SK-N-SH (cell line): ENCODE results near the gene TJAP1. TPM values are rescaled to one million over a fixed set of nuclear protein-coding genes. Genes with fewer than 3 reads are reported as not detected.

Source experiments
- CTCF ChIA-PET: fragments of 300-600, 350-600 bp; formaldehyde crosslinking; extraction: SDS; loops from one replicate; lab custom pipeline; 2021; lab: Yijun Ruan, JAX
- POLR2A ChIA-PET: fragments of 350-600 bp; sonication (Branson Sonifier 250); formaldehyde crosslinking; extraction: SDS; loops from one replicate; lab custom pipeline; 2020; ENCODE audit warnings: antibody characterized with exemption, inconsistent platforms; lab: Yijun Ruan, JAX
- DNase-seq: peaks from one replicate; pipeline ENCODE4 v3.0.0; 2012
- H2AFZ ChIP-seq: fragments of 200-600 bp; sonication (generic); 2 replicates; pipeline ENCODE4 v1.8.1; 2016; ENCODE audit warnings: antibody characterized with exemption, mild to moderate bottlenecking, low read depth
- H3F3A ChIP-seq: fragments of 200-600 bp; sonication (generic); replicated peaks from 2 replicates; pipeline ENCODE3; 2016; ENCODE audit warnings: antibody characterized with exemption, mild to moderate bottlenecking; ENCODE audit not compliant: insufficient read depth
- H3K27ac ChIP-seq, 2 experiments: fragments of 200-500 bp in 1 of 2; fragments of 200-600 bp in 1 of 2; sonication (Bioruptor generic) in 1 of 2; sonication (generic), shearing (Covaris generic) in 1 of 2; 2 replicates each; pipeline versions ENCODE4 v1.5.1 to v1.6.1; 2014 to 2016; ENCODE audit warnings: low read depth in 2 of 2, inconsistent platforms in 1 of 2, low read length in 1 of 2, mild to moderate bottlenecking in 1 of 2, mixed read lengths in 1 of 2
- H3K27me3 ChIP-seq: fragments of 200-600 bp; sonication (generic), shearing (Covaris generic); 2 replicates; pipeline ENCODE4 v1.6.1; 2016; ENCODE audit warnings: mixed run types; ENCODE audit not compliant: insufficient read depth
- H3K36me3 ChIP-seq, 2 experiments: fragments of 200-500 bp in 1 of 2; fragments of 200-600 bp in 1 of 2; sonication (Bioruptor generic) in 1 of 2; sonication (generic) in 1 of 2; replicated peaks in 1 of 2; 2 replicates each; pipeline versions ENCODE3 to v1.5.1; 2014 to 2016; ENCODE audit warnings: low read length in 1 of 2, mild to moderate bottlenecking in 1 of 2; ENCODE audit not compliant: insufficient read depth in 2 of 2, control insufficient read depth in 1 of 2
- H3K4me1 ChIP-seq, 2 experiments: fragments of 200-500 bp in 1 of 2; fragments of 200-600 bp in 1 of 2; sonication (Bioruptor generic) in 1 of 2; sonication (generic), shearing (Covaris generic) in 1 of 2; 2 replicates each; pipeline versions ENCODE4 v1.5.1 to v1.6.1; 2014 to 2016; ENCODE audit warnings: low read depth in 1 of 2, low read length in 1 of 2, mixed run types in 1 of 2; ENCODE audit not compliant: insufficient read depth in 2 of 2, control insufficient read depth in 1 of 2
- H3K4me2 ChIP-seq: fragments of 200-600 bp; sonication (generic), shearing (Covaris generic); 2 replicates; pipeline ENCODE4 v1.6.1; 2017; ENCODE audit warnings: mixed run types
- H3K4me3 ChIP-seq, 2 experiments: fragments of 200-500 bp in 1 of 2; fragments of 200-600 bp in 1 of 2; sonication (Bioruptor generic) in 1 of 2; sonication (generic), shearing (Covaris generic) in 1 of 2; 2 replicates each; pipeline versions ENCODE4 v1.5.1 to v1.8.1; 2014 to 2016; ENCODE audit warnings: low read depth in 2 of 2, inconsistent platforms in 1 of 2, low read length in 1 of 2, mild to moderate bottlenecking in 1 of 2, mixed read lengths in 1 of 2, moderate library complexity in 1 of 2
- H3K79me2 ChIP-seq: fragments of 200-600 bp; sonication (generic); 2 replicates; pipeline ENCODE4 v1.8.1; 2017; ENCODE audit warnings: mild to moderate bottlenecking; ENCODE audit not compliant: insufficient read depth
- H3K9ac ChIP-seq: fragments of 200-600 bp; sonication (generic); 2 replicates; pipeline ENCODE4 v1.6.1; 2017; ENCODE audit warnings: mixed run types
- H3K9me2 ChIP-seq: fragments of 200-600 bp; sonication (generic); 2 replicates; pipeline ENCODE4 v1.6.1; 2017; ENCODE audit warnings: mixed run types
- H3K9me3 ChIP-seq: fragments of 200-600 bp; sonication (generic); 2 replicates; pipeline ENCODE4 v1.6.1; 2017; ENCODE audit warnings: mixed run types, mild to moderate bottlenecking, moderate library complexity
- H4K20me1 ChIP-seq: fragments of 200-600 bp; sonication (generic); 2 replicates; pipeline ENCODE4 v1.6.1; 2017; ENCODE audit warnings: mild to moderate bottlenecking, mixed run types; ENCODE audit not compliant: insufficient read depth
- CHD2 ChIP-seq: fragments of 150-350 bp; IDR thresholded peaks from 2 replicates; pipeline ENCODE4 v1.6.1; 2018; ENCODE audit warnings: low read length; ENCODE audit not compliant: partially characterized antibody
- CTCF ChIP-seq: fragments of 200-600 bp; sonication (generic); IDR thresholded peaks from 2 replicates; pipeline ENCODE4 v1.6.1; 2017; ENCODE audit warnings: antibody characterized with exemption, mild to moderate bottlenecking, moderate library complexity
- EZH2phosphoT487 ChIP-seq: fragments of 200-600 bp; sonication (generic); IDR thresholded peaks from 2 replicates; pipeline ENCODE4 v1.6.1; 2017; ENCODE audit warnings: low read depth, mixed run types, mild to moderate bottlenecking, antibody characterized with exemption, moderate library complexity, borderline replicate concordance
- FOSL2 ChIP-seq: IDR thresholded peaks from 2 replicates; pipeline ENCODE4 v1.4.0; 2012; ENCODE audit warnings: low read depth, mild to moderate bottlenecking, moderate library complexity, borderline replicate concordance
- FOXJ3 ChIP-seq: sonication (generic); formaldehyde crosslinking; IDR thresholded peaks from 2 replicates; pipeline ENCODE4 v1.5.1; 2020; ENCODE audit warnings: mild to moderate bottlenecking, missing genetic modification reagents
- FOXM1 ChIP-seq: IDR thresholded peaks from 2 replicates; pipeline ENCODE4 v1.4.0; 2012; ENCODE audit warnings: low read depth, mild to moderate bottlenecking
- GABPA ChIP-seq: IDR thresholded peaks from 2 replicates; pipeline ENCODE4 v1.4.0; 2012; ENCODE audit warnings: low read depth, mild to moderate bottlenecking
- NRF1 ChIP-seq: IDR thresholded peaks from 2 replicates; pipeline ENCODE4 v1.6.1; 2012; ENCODE audit warnings: low read depth, mild to moderate bottlenecking, low read length
- POLR2AphosphoS5 ChIP-seq: IDR thresholded peaks from 2 replicates; pipeline ENCODE4 v1.6.1; 2012; ENCODE audit warnings: low read depth, low read length
- RAD21 ChIP-seq: IDR thresholded peaks from 2 replicates; pipeline ENCODE4 v1.6.1; 2012; ENCODE audit warnings: mild to moderate bottlenecking, low read length
- REST ChIP-seq: IDR thresholded peaks from 2 replicates; pipeline ENCODE4 v1.6.1; 2012; ENCODE audit warnings: mild to moderate bottlenecking, low read depth, low read length, moderate library complexity
- RFX5 ChIP-seq: IDR thresholded peaks from 2 replicates; pipeline ENCODE4 v1.6.1; 2012; ENCODE audit warnings: mild to moderate bottlenecking, improper control_type of control experiment, low read length
- SMC3 ChIP-seq: IDR thresholded peaks from 2 replicates; pipeline ENCODE4 v1.6.1; 2012; ENCODE audit warnings: low read depth, low read length, improper control_type of control experiment
- USF2 ChIP-seq: fragments of 150-350 bp; IDR thresholded peaks from 2 replicates; pipeline ENCODE4 v1.6.1; 2017; ENCODE audit warnings: antibody characterized with exemption, low read length, low read depth, borderline replicate concordance
- YY1 ChIP-seq: IDR thresholded peaks from 2 replicates; pipeline ENCODE4 v1.4.0; 2012; ENCODE audit warnings: low read depth, mild to moderate bottlenecking
- ZBTB33 ChIP-seq: IDR thresholded peaks from 2 replicates; pipeline ENCODE4 v1.4.0; 2012; ENCODE audit warnings: low read depth, borderline replicate concordance
- WGBS: methylation state at CpG from one replicate; pipeline ENCODE4 v1.1.6; 2017; ENCODE audit warnings: low lambda C conversion rate; 5-methylcytosine and 5-hydroxymethylcytosine counted together
- polyA plus RNA-seq, 3 experiments: library from polyadenylated mRNA; depleted of rRNA; stranded (reverse); fragments of >200 nt; gene quantifications; 2 replicates each; pipeline ENCODE4 v1.2.3, GENCODE V29; 2012

The TJAP1 gene
- polyA plus RNA-seq, 1 of the 3 experiments (the other 2 are of a cell fraction), result 39.5 TPM

- H2AFZ ChIP-seq, result no peak overlapping the region
- no peak overlapping the region for H3K27ac ChIP-seq
- POLR2A ChIA-PET, result no interaction called here
- peaks cover 6% of the 10 kb centered on the region; the same call in 1 of the 2 replicates for H3K79me2 ChIP-seq
- no peaks in the 10 kb centered on the region for H3K9me3 ChIP-seq
- TF ChIP-seq RAD21, result no peak
- TF ChIP-seq GABPA, result no peak
- no peak for TF ChIP-seq FOXJ3
- TF ChIP-seq RFX5, result no peak
- TF ChIP-seq FOXM1, result no peak
- no peak for TF ChIP-seq CTCF
- no peak for TF ChIP-seq POLR2AphosphoS5
- TF ChIP-seq SMC3, result no peak
- no peak for TF ChIP-seq ZBTB33
- H3K4me1 ChIP-seq, result no peaks in the 10 kb centered on the region
- CTCF ChIA-PET, result interaction anchor here (0.7 kb wide), 1 partner anchor 63 kb away, joined by 4 read pairs; no protein-coding TSS in a partner anchor
- DNase-seq, result no peak
- H3K4me3 ChIP-seq, result no peak overlapping the region
- no peaks in the 10 kb centered on the region for H3K27me3 ChIP-seq
- no peak overlapping the region for H3K4me2 ChIP-seq
- H3K36me3 ChIP-seq, result peaks cover 81 to 88% of the 10 kb centered on the region in 2 experiments
- H3K9ac ChIP-seq, result no peak overlapping the region
- H3K9me2 ChIP-seq, result no peaks in the 10 kb centered on the region
- 89% methylated on average over 5 of the region's 10 CpGs for whole genome bisulfite sequencing
- no peaks in the 10 kb centered on the region for H4K20me1 ChIP-seq
- H3F3A ChIP-seq, result peaks cover 6% of the 10 kb centered on the region
These were observed 47.2 kb downstream of the TJAP1 start for GRCh38 chr6:43524483-43524961.

GRCh38 chr6:43532201-43532600, 54.8 kb downstream of the TJAP1 start:
- POLR2A ChIA-PET, result interaction anchor here (0.9 kb wide), 1 partner anchor 43 kb away, joined by 4 read pairs; no protein-coding TSS in a partner anchor
- CTCF ChIA-PET, result no interaction called here
- Histone ChIP-seq H3K36me3 (peaks cover 47 to 54% of the 10 kb centered on the region in 2 experiments), H4K20me1 (no peaks in the 10 kb centered on the region), H3K9ac (no peak overlapping the region), H3K27me3 (no peaks in the 10 kb centered on the region), H3K4me3 (no peak overlapping the region), H3K79me2 (no peaks in the 10 kb centered on the region), H3K9me3 (no peaks in the 10 kb centered on the region), H3F3A (peaks cover 4% of the 10 kb centered on the region), H3K27ac (no peak overlapping the region), H3K4me1 (peaks cover 0 to 3% of the 10 kb centered on the region in 2 experiments; a peak in 1 of 4 replicates), H3K4me2 (no peak overlapping the region), H3K9me2 (no peaks in the 10 kb centered on the region), H2AFZ (no peak overlapping the region)
- no peak for DNase-seq
- WGBS, result 100% methylated on average over 1 of the region's 1 CpG
- no peak for TF ChIP-seq RAD21
- TF ChIP-seq CHD2, result no peak
- no peak for TF ChIP-seq CTCF
- no peak for TF ChIP-seq FOSL2
- no peak for TF ChIP-seq EZH2phosphoT487
- no peak for TF ChIP-seq YY1
- no peak for TF ChIP-seq USF2
- no peak for TF ChIP-seq NRF1
- no peak for TF ChIP-seq GABPA
- no peak for TF ChIP-seq REST
